Measurements from ENCODE around the gene MAP2K4.

The MAP2K4 gene

DNA sequence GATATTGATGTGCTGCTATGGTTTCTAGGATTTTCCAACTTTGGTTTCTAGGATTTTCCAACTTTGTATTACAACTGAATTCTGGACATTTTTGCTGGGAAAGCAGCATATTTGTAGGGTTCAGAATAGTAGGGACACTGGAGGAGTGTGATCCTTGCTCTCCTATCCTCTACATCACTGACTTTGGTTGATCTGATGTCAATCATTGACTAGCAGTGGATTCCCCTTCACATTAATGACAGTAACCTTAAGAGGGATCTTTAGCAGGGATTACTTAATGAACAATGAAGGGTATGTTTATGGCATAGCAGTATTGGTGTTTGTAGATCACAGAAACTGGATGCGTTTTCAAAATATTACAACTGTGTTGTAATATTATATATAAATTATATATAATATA is 67.4 kb downstream of the MAP2K4 start:
- no peak for DNase-seq (ENCODE audit: low read depth, low spot score)

DNA sequence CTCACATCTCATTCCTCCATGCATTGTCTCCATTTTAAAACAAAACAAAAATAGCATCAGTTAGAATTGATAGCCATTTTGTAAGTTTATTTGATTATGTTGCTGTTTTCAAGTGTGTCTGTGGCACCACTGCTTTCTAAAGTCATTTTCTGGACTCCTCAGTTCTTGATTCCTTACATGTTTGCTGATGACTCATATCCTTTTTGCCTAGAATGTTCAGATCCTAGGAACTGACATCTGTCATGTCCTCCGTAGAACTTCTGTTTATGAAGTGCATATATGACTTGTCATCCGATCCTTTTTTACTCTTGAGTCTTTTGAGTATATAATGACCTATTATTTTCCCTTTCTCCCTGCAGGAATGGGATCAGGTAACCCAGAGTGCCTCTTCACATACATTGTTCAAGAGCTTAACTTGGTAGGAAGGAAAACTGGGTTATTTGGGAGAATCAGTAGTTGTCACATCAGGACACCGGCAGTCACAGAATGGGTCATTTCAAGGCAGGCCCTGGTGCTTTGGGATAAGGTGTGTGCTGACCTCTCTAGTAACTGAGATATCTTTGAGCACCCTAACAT is 69.2 kb downstream of the MAP2K4 start:
- DNase-seq (ENCODE audit: low read depth, low spot score) = no peak

DNA sequence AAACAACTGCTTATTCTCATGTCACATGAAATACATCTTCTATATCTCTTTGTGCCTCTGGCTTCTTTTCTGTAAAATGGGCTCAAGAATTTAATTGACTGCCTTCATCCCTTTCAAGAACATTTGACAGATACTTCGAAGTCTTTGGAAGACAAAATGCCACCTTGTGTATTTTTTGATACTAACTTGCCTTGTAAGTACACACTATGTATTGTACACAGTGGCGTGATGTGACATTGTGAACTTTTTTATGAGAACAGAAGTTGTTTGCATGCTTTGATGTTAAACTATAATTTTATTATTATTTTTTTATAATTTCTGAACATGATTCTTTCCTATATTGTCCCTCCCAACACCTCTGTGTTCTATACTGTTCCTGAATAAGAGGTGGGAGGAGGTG is 73.7 kb downstream of the MAP2K4 start:
- no peak for DNase-seq (ENCODE audit: low read depth, low spot score)

DNA sequence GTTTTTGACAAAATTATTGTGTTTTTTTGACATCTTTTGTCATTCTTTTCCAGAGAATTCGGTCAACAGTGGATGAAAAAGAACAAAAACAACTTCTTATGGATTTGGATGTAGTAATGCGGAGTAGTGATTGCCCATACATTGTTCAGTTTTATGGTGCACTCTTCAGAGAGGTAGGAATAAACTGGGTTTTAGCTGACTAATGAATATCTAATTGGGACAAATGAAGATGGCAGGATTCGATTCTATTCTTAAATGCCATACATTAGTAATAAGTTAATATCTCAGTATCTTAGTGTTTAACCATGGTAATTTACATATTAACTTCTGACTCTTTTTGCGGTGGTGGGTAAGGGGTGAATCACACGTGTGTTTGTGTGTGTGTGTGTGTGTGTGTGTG is 74.8 kb downstream of the MAP2K4 start:
- no peak for DNase-seq (ENCODE audit: low read depth, low spot score)

DNA sequence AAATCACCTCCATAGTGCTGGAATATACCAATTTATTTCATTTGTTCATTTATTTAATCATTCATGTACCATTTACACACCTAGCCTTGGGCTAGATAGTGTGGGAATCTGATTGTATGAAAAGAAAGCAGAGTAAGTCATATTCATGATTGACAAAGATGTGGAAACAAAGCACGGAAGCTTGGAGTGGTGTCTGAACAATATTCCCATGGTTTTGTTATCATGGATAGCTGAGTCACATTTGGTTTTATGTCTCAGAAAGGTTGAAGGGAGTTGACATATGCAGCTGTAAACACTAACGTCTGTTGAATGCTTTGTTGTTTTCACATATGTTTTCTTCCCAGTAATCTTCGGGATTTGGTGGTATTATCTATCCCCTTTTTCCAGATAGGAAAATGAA is 76.6 kb downstream of the MAP2K4 start:
- DNase-seq (ENCODE audit: low read depth, low spot score) = no peak

DNA sequence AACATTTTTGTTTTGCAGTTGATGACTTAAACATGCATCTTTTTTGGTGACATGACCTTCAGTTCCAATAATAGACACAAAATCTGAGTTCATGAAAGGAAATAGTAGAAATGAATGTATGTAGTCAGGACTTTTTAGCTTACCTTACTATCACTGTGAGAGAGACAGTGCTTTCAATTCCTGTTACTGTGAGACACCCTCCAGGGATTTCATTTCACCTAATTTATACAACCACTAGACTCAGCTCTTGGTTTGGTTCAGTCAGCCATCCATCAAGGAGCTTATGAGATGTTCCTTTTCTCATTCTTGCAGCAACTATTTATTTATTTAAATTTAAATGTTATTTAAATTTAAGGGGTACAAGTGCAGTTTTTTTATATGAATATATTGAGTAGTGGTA is 77.9 kb downstream of the MAP2K4 start:
- no peak for DNase-seq (ENCODE audit: low read depth, low spot score)

DNA sequence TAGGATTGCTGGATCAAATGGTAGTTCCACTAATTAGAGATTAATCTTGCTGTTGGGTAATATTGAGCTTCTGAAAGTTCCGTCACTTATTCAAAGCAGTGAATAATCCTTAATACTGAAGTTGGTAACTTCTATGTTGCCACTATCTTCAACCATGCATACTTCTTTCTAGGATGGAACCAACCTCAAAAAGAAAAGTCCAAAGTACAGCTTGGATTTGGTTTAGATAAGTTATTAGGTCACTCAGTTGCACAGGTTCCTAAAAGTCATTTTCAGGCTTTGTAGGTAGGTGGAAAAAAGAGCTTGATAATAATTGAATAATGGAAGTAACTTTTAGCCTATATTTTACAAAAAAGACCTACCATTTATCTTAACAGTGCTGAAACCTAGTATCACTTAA is 78.7 kb downstream of the MAP2K4 start:
- DNase-seq (ENCODE audit: low read depth, low spot score) = no peak

DNA sequence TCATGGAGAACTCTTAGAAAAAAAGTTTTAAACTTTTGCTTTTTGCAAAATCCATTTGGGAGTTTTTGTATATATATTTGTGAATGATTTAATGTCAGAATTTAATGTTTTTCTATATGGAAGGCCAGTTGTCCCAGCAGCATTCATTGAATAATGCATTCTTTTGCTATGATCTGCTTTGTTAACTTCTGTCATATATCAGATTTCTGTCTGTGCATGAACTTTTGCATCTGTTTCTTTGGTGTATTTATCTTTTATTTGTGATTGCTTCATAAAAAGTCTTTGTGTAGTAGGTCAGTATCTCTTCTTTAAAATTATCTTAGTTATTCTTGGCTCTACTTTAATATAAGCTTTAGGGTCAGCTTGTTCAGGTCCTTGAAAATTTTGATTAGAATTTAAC is 84.2 kb downstream of the MAP2K4 start:
- DNase-seq (ENCODE audit: low read depth, low spot score) = no peak

DNA sequence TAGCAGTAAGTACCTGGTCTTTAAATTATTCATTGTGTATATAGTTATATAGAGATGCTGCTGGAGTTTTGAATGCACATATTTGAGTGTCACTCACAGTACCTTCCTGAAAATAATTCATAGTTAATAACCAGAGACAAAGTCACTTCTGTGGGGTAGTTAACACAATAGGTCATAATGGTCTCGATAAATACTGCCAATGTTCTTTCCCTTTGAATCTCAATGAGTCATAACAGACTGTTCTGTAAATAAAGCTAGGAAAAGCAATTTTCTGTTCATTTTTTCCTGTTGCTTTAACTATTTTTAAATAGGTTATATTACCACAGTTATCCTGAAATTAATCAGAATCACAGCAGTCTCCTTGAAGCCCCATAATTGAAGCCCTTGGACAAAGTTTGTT is 87.2 kb downstream of the MAP2K4 start:
- DNase-seq (ENCODE audit: low read depth, low spot score) = no peak

DNA sequence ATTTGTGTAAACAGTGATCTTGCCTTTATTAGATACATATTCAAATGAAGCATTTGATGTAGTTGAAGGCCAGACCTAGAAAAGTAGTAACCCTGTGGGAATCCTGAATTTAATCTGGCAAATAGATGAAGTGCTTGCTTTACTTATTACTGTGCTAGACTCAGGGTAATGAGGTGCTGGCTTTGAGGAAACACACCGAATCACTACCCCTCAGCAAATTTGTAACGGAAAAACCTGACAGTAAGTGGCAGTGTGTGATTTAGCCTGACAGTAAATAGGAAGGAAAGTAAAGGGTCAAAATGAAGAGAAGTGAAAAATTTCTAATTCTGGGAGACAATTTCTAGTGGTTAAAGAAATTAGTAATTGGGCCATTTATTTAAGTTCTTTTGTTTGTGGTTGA is 90.2 kb downstream of the MAP2K4 start:
- DNase-seq (ENCODE audit: low read depth, low spot score) = no peak

DNA sequence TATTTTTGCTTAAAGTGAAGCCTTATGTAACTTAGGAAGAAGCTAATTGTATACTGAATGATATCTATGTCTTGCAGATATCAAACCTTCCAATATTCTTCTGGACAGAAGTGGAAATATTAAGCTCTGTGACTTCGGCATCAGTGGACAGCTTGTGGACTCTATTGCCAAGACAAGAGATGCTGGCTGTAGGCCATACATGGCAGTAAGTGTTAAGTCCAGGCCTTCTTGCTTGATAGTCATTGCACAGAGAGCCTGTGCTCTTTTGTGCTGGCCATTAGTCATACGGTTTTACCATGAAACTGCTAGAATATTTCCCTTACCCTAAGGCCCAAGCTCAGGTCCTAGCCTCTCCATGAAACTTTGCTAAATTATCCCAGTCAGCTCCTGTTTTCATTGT is 92.5 kb downstream of the MAP2K4 start:
- DNase-seq (ENCODE audit: low read depth, low spot score) = no peak

DNA sequence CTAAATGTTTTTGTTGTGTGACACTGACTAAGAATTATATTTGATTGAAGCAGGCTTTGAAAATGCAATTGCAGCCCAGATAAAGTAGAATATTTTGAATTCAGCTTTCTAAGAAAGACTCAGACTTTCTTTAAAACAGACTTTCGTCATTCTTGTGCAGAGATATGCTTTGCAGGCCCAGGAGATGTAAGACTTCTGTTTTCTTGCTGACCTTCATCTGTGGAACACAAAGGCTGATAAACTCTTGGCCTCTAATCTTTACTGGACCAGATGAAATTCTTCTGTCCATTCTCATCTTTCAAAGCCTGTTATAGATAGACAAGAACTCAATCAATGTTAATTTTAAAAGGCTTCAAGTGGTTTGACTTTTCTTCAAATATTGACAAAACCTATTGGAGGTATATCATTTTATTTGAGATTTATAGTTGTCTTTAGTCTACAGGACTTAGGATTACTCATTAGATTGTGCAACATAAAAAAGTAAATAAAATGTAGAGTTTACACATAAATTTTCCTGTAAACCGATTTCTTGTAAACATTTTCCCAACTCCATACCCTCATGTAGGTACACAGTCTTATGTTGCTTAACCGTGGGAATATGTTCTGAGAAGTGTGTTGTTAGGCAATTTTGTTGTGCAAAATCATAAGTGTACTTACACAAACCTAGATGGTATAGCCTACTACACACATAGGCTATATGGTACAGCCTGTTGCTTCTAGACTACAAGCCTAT is 94.2 kb downstream of the MAP2K4 start:
- DNase-seq (ENCODE audit: low read depth, low spot score) = no peak

DNA sequence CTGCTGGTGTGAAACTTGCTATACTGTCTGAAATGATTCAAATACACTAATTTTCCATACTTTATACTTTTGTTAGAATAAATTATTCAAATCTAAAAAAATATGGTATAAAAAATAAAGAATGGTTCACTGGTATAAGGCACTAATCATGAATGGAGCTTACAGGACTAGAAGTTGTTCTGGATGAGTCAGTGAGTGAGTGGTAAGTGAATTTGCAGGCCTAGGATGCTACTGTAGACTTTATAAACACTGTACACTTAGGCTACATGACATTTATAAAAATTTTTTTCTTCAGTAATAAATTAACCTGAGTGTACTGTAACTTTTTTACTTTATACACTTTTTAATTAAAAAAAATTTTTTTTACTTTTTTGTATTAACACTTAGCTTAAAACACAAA is 95.5 kb downstream of the MAP2K4 start:
- DNase-seq (ENCODE audit: low read depth, low spot score) = no peak

DNA sequence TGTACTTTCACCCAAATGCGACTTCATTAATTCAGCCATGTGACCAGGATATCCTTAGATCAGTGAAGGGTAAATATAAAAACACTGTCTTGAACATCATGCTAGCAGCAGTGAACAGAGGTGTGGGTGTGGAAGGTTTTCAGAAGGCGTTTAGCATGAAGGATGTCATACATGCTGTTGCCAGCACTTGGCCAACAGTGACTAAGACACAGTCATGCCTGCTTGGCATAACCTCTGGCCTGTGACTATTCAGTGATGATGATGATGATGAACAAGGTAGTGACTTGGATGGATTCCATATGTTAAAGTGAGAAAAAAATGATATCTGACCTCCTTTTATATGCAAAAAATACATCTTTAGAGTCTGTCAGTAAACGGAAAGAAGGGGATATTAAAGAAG is 97.9 kb downstream of the MAP2K4 start:
- DNase-seq (ENCODE audit: low read depth, low spot score) = no peak

DNA sequence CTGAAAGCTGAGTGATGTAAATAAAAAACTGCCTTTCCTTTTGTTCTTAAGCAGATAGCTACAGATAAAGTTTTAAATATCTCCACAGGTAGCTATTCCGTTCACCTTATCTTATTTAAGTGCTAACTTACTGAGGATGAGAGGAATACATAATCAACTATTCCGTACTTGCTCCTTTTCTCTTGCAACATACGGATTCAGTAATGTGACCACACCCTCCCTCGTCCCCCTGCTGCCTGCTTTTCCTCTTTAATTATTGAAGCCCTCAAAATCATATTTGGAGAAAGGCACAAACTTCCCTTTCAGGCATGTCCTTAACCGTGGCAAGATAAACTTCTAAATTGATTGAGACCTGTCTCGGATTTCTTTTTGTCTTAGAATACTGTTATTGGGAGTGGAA is 101.4 kb downstream of the MAP2K4 start:
- DNase-seq (ENCODE audit: low read depth, low spot score) = no peak

DNA sequence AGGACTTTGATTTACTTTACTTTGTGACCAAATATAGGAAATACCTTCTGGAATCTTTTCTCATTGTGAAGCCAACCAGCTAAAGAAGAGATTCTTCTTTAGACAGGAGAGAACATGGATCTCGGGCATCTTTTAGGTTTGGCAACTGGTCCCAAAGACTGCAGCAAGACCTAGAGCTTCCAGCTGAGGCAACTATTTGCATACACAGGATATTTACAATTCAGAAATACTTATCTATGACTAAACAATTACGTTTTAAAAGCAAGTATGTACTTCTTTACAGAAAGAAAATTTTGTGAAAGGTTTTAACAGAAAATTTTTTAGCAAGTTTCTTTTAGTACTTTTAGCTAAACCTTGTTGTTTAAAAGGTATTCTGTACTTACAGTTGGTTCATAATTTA is 106.5 kb downstream of the MAP2K4 start:
- no peak for DNase-seq (ENCODE audit: low read depth, low spot score)

DNA sequence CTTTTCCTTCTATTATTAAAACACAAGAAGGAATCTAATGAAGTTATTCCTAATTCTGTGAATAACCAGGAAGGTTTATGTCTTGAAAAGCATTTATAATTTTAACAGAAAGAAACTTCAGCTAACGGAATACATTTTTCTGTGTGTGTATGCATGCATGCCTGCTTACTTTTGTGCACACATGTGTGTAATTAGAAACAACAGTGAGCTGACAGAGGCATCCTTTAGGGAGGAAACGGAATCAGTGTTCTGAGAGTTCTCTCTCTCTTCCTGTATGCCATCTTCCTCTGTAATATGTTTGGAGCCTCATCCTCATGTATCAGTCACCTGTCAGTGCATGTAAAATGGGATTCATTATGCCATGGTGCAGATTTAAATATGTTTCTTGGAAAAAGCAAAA is 107.0 kb downstream of the MAP2K4 start:
- DNase-seq (ENCODE audit: low read depth, low spot score) = no peak

DNA sequence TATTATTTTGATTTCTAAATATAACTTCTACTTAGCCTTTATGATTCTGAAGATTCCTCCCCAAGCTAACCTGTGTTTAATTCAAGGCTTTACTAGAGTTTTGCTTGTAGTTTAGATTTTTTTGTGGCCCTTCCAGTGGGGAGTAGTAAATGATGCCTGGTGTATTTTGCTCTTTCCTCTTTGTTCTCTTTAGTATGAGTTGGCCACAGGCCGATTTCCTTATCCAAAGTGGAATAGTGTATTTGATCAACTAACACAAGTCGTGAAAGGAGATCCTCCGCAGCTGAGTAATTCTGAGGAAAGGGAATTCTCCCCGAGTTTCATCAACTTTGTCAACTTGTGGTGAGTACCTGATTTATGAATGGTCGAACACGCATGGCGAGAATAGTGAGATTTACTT is 108.3 kb downstream of the MAP2K4 start:
- DNase-seq (ENCODE audit: low read depth, low spot score) = no peak

DNA sequence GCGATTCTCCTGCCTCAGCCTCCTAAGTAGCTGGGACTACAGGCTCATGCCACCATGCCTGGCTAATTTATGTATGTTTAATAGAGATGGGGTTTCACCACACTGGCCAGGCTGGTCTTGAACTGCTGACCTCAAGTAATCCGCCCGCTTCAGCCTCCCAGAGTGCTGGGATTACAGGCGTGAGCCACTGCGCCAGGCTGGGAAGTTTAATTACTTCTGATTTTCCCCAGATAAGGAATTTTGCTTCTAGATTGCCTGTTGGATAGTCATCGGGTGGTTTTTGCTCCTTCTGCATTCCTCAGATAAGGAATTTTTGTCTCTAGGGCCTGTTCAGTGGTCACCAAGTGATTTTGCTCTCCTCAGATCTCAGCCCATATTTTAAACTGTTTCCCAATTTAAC is 112.5 kb downstream of the MAP2K4 start:
- DNase-seq (ENCODE audit: low read depth, low spot score) = no peak

DNA sequence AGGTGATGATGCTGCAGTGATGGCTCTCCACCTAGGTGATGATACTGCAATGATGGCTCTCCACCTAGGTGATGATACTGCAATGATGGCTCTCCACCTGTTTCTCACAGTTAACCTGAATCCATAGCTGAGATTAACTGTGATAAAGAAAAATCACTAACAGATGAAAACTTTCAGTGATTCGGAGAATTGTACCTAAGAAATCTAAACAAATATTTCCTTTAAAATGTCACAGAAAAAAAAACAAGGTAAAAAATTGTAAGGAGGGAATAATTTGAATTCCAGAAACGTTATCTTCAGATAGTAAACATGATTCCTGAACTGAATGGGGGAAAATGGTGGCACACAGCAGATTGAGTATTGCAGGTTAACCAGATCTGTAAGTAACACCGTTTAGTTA is 113.4 kb downstream of the MAP2K4 start:
- DNase-seq (ENCODE audit: low read depth, low spot score) = no peak

DNA sequence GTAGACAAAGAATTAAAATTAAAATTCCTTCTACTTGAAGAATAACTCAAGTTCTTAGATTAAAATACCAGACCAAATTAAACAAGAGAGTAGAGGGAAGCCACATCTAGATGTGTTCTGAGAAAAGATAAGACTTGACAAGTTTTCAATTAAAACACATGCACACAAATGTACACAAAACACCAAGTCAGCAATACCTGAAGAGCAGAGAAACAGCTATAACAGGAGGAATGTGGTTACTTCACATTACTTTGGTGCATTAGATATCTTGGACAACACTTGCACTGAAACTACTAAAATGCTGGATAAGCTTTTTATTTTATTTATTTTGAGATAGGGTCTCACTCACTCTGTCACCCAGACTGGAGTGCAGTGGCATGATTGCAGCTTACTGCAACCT is 113.9 kb downstream of the MAP2K4 start:
- DNase-seq (ENCODE audit: low read depth, low spot score) = no peak

DNA sequence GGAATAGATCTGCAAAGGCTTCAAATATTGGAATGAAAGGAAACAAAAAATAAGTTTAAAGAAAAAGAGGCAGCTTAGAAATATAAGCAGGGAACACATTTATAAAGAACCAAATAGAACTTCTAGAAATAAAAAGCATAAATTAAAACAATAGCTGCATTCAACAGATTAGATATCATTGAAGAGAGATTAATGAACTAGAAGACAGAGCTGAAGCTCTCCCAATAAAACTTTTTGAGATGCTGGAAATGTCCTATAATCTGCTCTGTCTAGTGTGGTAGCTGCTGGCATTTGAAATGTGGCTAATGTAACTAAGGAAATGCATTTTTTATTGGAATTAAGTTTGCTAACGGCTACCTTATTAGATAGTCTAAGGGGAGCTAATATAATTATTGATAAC is 115.6 kb downstream of the MAP2K4 start:
- no peak for DNase-seq (ENCODE audit: low read depth, low spot score)

DNA sequence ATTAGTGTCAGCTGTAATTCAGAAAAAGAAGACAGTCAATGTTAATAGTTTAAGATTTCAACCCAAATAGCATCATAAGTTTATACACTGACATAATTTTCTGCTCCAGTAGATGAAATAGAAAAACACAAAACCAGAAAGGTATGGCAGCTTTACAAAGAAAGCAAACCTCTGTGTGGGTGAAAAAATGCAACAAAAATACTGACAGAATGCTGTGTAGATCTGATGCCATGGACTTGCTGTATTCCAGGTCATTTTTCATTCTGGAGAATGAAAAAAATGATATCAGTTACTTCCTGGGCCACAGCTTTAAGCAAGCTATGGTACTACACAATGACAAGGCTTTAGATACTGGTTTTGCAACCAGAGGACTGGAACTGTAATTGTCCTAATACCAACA is 116.0 kb downstream of the MAP2K4 start:
- no peak for DNase-seq (ENCODE audit: low read depth, low spot score)

DNA sequence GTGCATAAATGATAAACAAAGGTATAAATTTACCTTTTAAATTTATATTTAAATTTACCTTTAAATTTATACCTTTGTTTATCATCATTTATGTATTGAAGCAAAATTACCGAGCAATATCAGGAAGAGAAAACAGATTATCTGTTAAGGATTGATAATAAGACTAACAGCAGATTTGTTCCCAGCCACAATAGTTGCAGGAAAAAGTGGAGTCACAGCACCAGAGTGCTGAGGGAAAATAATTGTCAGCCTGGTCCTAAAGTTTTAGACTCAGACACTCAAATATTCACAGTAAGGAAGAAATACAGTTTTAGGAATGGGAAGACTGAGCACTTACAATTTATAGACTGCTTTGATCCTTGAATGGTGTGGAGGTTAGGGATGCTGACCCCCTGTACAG is 117.2 kb downstream of the MAP2K4 start:
- DNase-seq (ENCODE audit: low read depth, low spot score) = no peak
